PC-3 (cell line): ENCODE results near the gene GMDS.

ENCODE experiments used
- EZH2 ChIP-seq: fragments of 300-600 bp; sonication (generic); IDR thresholded peaks from one replicate; pipeline ENCODE4 v1.6.1; 2017; ENCODE audit warnings: antibody characterized with exemption, mild to moderate bottlenecking, low read length; ENCODE audit not compliant: unreplicated experiment
- EZH2phosphoT487 ChIP-seq: fragments of 300-600 bp; sonication (generic); IDR thresholded peaks from 2 replicates; pipeline ENCODE4 v1.6.1; 2018; ENCODE audit warnings: mild to moderate bottlenecking, antibody characterized with exemption, low read length, borderline replicate concordance
- TF ChIP-seq, protein P1 (sequence below): fragments of 300-600 bp; sonication (generic); conservative IDR thresholded peaks from 2 replicates; pipeline ENCODE4 v1.5.1; 2017; ENCODE audit warnings: antibody characterized with exemption, low read depth, mild to moderate bottlenecking, low read length

DNA sequence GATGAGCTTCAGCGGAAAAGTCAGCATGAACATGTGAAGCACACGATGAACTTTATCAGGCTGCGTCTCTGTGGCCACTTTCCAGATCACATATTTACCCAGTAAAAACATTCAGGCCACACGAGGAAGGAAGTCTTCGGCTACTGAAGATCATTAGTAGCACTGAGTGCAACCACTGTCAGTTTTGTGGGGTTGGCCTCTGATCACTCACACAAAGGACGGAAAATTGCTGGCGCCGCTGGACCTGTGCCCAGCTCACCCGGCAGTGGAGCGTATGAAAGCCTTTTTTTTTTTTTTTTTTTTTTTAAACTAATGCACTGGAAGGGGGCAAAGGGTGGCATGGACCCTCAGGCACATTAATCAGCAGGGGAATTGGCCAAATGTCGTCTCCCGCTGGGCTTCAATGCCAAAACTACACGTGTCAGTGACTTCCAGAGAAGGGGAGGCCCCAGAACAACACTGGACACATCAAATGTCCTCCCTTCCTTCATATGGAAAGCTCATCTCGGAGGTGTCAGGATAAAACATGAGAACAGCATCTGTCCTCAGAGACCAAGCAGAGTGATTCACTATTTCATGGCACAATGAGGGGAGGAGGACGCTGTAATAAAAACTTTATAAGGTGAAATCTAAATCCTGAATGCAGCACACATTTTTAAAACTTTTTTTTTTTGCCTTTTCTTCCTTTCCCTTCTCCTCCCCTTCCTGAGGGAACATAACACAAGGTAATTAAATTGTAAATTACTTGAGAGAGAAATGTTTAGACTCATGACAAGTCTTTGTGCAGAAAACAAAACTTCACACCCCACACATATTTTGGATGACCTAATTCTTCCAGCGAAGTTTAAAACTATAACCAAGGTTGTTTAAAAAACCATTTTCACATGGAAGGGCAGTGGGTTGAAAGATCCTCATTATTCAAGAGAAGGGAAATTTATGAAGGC is 412.3 kb downstream of the GMDS start:
- TF ChIP-seq, protein P1, sequence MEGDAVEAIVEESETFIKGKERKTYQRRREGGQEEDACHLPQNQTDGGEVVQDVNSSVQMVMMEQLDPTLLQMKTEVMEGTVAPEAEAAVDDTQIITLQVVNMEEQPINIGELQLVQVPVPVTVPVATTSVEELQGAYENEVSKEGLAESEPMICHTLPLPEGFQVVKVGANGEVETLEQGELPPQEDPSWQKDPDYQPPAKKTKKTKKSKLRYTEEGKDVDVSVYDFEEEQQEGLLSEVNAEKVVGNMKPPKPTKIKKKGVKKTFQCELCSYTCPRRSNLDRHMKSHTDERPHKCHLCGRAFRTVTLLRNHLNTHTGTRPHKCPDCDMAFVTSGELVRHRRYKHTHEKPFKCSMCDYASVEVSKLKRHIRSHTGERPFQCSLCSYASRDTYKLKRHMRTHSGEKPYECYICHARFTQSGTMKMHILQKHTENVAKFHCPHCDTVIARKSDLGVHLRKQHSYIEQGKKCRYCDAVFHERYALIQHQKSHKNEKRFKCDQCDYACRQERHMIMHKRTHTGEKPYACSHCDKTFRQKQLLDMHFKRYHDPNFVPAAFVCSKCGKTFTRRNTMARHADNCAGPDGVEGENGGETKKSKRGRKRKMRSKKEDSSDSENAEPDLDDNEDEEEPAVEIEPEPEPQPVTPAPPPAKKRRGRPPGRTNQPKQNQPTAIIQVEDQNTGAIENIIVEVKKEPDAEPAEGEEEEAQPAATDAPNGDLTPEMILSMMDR = no peak
- no peak for TF ChIP-seq EZH2
- TF ChIP-seq EZH2phosphoT487 = no peak
